SU-DHL-6 (cell line): ENCODE results near the gene ZNF22.

ENCODE experiments used
- CTCF ChIP-seq: fragments of 200-600 bp; sonication (generic); IDR thresholded peaks from one replicate; pipeline ENCODE4 v1.5.1; 2017; ENCODE audit warnings: antibody characterized with exemption, mild to moderate bottlenecking, low read length, moderate library complexity; ENCODE audit not compliant: insufficient read depth, poor library complexity, severe bottlenecking
- EZH2phosphoT487 ChIP-seq: fragments of 200-600 bp; sonication (generic), shearing (Covaris generic); conservative IDR thresholded peaks from 2 replicates; pipeline ENCODE4 v1.6.1; 2018; ENCODE audit warnings: mild to moderate bottlenecking, antibody characterized with exemption, low read length, moderate library complexity, mixed read lengths

- TF ChIP-seq CTCF (no peak), EZH2phosphoT487 (no peak)
Observed at GRCh38 chr10:45006276-45007030, 5.7 kb downstream of the ZNF22 start.
